PC-9 (cell line): ENCODE results near the gene CSF1.

Experiments used
- CTCF ChIP-seq: fragments of 200-600 bp; sonication (generic); conservative IDR thresholded peaks from 2 replicates; pipeline ENCODE4 v1.6.1; 2017; ENCODE audit warnings: mixed run types, antibody characterized with exemption, mild to moderate bottlenecking, moderate library complexity
- EZH2 ChIP-seq: fragments of 200-600 bp; sonication (generic); IDR thresholded peaks from 2 replicates; pipeline ENCODE4 v1.8.0; 2017; ENCODE audit warnings: antibody characterized with exemption, low read depth

DNA sequence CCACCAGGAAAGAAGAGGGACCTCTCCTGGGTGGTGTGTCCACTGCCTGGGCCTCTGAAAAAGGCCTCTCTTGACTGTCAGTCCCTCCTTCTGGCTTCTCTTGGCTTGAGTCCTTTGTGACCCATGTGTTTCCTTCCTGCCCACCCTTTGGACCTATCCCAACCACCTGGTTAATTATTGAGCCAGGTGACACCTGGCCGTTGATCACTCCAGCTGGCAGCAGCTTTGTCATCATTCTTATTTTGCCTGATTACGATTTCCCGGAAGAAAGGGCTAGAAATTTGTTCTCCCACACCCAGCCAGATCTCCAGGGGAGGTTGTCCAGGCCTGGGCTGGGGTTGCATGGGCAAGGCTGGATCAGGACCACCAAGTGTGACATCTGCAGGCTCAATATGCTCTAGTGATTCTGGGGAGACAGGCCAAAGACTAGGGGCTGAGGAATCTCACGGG, 24.8 kb downstream of the CSF1 start:
- TF ChIP-seq CTCF (no peak), EZH2 (no peak)
